Tibial artery (tissue), 4 donors: ENCODE measurements around the gene BANF2.
A peak's percentile ranks its signal among the peaks of the same experiment; 100 is the strongest.

Experiments used
- DNase-seq, 2 donors: peaks; one replicate each; pipeline ENCODE4 v3.0.0-alpha.2; 2019
- H3K27ac ChIP-seq, 2 donors: fragments of 200-600 bp; sonication (generic) in 1 of 2; 1 replicate in 1 of 2; 2 replicates in 1 of 2; pipeline ENCODE4 v1.5.1; 2018 to 2019; ENCODE audit warnings: mild to moderate bottlenecking in 1 of 2
- H3K27me3 ChIP-seq, 2 donors: fragments of 200-600 bp; sonication (generic) in 1 of 2; one replicate each; pipeline versions ENCODE4 v1.5.1 to v1.6.0; 2016 to 2019
- H3K36me3 ChIP-seq, 3 donors: fragments of 200-600 bp; sonication (generic) in 2 of 3; one replicate each; pipeline ENCODE4 v1.5.1; 2016 to 2019; ENCODE audit warnings: mild to moderate bottlenecking in 2 of 3
- H3K4me1 ChIP-seq, 4 donors: fragments of 200-600 bp; sonication (generic) in 2 of 4; 1 replicate in 3 of 4; 2 replicates in 1 of 4; pipeline ENCODE4 v1.5.1; 2016 to 2019
- H3K4me3 ChIP-seq, 2 donors: fragments of 200-600 bp; sonication (generic) in 1 of 2; 1 replicate in 1 of 2; 2 replicates in 1 of 2; pipeline ENCODE4 v1.5.1; 2018 to 2019; ENCODE audit warnings: mild to moderate bottlenecking in 2 of 2
- H3K9me3 ChIP-seq, 3 donors: fragments of 200-600 bp; sonication (generic) in 1 of 3; one replicate each; pipeline ENCODE4 v1.5.1; 2016 to 2019
- intact Hi-C: fragments of 100-400 bp; cut with DNase I; formaldehyde crosslinking; loops from one replicate; pipeline ENCODE4 v1.15.0; 2023; ENCODE audit warnings: low total_unique reads
- TF ChIP-seq, protein P1 (sequence below), 2 experiments: fragments of 200-600 bp in 1 of 2; fragments of 450-650 bp in 1 of 2; IDR thresholded peaks; one replicate each; pipeline ENCODE4 v1.5.1; 2017 to 2019; ENCODE audit warnings: antibody characterized with exemption in 2 of 2, mild to moderate bottlenecking in 1 of 2, moderate library complexity in 1 of 2

Gene BANF2

DNA sequence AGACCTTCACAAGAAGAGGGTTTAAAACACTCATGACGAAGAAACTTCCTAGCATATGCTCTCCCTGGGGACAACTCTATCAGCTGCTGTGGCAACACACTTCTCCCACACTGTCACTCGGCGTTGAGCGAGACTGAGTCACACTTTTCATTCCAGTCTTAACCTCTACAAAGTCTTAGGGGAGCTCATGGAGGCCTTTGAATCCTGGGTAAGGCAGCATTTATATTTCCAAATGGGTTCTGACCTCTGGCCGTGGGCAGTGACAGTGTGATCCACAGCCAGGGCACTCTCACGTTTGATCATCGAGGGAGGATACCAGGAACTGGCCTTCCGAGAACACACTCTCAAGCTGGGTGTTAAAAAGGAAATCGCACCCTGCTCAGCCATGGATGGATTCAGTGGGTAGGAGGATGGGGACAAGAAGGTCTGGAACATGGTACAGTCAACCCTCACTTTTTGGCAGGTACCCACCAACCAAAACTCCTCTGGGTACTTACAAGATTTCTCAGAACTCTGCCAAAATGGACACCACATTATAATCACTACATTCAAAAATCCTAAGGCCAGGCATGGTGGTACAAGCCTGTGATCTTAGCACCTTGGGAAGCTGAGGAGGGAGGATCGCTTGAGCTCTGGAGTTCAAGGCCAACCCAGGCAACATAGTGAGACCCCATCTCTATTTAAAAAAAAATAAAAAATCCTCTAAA is 37.3 kb upstream of the BANF2 start:
- Histone ChIP-seq H3K36me3 (peaks cover 8 to 20% (median 12%) of the 10 kb centered on the region in 3 donors), H3K27ac (peak overlapping the region; percentile 53 to 64), H3K4me3 (no peak overlapping the region), H3K27me3 (no peaks in the 10 kb centered on the region), H3K4me1 (peaks cover 0 to 78% (median 40%) of the 10 kb centered on the region in 4 donors), H3K9me3 (no peaks in the 10 kb centered on the region)
- TF ChIP-seq, protein P1, sequence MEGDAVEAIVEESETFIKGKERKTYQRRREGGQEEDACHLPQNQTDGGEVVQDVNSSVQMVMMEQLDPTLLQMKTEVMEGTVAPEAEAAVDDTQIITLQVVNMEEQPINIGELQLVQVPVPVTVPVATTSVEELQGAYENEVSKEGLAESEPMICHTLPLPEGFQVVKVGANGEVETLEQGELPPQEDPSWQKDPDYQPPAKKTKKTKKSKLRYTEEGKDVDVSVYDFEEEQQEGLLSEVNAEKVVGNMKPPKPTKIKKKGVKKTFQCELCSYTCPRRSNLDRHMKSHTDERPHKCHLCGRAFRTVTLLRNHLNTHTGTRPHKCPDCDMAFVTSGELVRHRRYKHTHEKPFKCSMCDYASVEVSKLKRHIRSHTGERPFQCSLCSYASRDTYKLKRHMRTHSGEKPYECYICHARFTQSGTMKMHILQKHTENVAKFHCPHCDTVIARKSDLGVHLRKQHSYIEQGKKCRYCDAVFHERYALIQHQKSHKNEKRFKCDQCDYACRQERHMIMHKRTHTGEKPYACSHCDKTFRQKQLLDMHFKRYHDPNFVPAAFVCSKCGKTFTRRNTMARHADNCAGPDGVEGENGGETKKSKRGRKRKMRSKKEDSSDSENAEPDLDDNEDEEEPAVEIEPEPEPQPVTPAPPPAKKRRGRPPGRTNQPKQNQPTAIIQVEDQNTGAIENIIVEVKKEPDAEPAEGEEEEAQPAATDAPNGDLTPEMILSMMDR (IDR thresholded peaks at IDR 0.05) = no peak
- DNase-seq = peak; percentile 82 to 88
- intact Hi-C loops = no loop called here

- H3K27me3 ChIP-seq = no peaks in the 10 kb centered on the region
- no peaks in the 10 kb centered on the region for H3K9me3 ChIP-seq
- H3K36me3 ChIP-seq = peaks cover 7 to 17% (median 8%) of the 10 kb centered on the region in 3 donors
- H3K4me3 ChIP-seq = no peak overlapping the region
- TF ChIP-seq, protein P1 (IDR thresholded peaks at IDR 0.05) = no peak
- DNase-seq = peak; percentile 20 to 48
- intact Hi-C loops = no loop called here
- peak overlapping the region; percentile 53 to 64 for H3K27ac ChIP-seq
- H3K4me1 ChIP-seq = peaks cover 0 to 78% (median 42%) of the 10 kb centered on the region in 4 donors
Observed at GRCh38 chr20:17663040-17663399, 36.7 kb upstream of the BANF2 start.

DNA sequence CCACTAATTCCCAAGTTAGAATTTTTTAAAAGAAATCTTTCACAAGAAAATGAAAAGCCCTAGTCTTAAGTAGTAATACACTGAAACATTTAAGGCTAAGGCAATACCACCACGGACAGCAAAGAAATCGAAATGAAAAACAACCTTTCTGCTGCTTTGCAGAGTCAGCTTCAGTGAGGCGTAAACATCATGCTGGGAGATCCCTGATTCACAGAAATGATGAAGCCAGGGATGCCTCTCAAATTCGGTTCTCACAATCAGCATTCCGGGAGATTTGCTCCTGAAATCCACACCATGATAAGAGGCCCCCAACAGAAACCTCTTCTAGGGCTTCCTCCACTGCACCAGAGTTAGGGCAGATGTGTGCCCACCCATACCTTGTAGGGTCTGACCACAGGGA is 36.3 kb upstream of the BANF2 start:
- peak overlapping the region in 1 of 2 donors; percentile 53 for H3K27ac ChIP-seq
- intact Hi-C loops = no loop called here
- TF ChIP-seq, protein P1 (IDR thresholded peaks at IDR 0.05) = no peak
- peak; percentile 9 to 24 for DNase-seq
- no peaks in the 10 kb centered on the region for H3K27me3 ChIP-seq
- H3K9me3 ChIP-seq = no peaks in the 10 kb centered on the region
- no peak overlapping the region for H3K4me3 ChIP-seq
- peaks cover 0 to 78% (median 42%) of the 10 kb centered on the region in 4 donors for H3K4me1 ChIP-seq
- H3K36me3 ChIP-seq = peaks cover 2 to 13% (median 4%) of the 10 kb centered on the region in 3 donors

DNA sequence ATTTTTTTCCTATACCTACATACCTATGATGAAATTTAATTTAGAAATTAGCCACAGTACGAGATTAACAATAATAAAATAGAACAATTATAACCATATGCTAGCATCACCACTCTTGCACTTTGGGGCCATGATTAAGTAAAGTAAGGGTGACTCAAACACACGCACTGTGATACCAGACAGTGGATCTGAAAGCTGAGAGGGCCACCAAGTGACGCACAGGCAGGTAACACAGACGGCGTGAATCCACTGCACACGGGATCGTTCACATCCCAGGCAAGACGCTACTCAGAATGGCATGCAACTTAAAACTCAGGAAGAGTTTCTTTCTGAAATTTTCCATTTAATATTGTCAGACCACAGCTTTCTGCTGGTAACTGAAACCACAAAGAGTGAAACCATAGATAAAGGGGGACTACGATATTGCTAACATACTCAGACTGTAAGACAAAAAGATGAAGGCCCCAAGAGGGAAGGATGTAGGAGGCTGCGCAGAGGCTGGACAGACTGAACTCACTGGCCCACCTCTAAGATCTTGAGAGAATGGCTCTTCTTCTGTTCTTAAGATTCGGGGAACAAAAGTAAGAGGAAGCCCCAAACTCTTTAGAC is 35.6 kb upstream of the BANF2 start:
- peak; percentile 12 to 38 for DNase-seq
- TF ChIP-seq, protein P1 (IDR thresholded peaks at IDR 0.05) = no peak
- no peak overlapping the region for H3K27ac ChIP-seq

DNA sequence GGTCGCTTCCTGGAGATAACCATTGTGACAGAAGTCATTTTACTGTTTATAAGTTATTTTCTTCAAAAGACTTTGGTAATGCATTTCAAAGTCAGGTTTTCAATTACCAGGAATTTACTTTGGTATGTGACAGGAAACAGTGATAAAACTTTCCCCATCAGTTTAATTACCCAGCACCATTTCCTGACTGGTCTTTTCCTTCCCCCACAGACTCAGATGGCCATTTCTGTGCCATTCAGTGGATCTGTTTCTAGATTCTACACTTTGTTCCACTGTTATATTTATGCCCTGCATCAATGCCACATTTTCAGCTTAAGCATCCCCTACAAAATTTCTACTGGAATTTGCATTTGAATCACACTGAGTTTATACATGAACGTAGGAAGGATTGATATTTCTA is 34.0 kb upstream of the BANF2 start:
- TF ChIP-seq, protein P1 (IDR thresholded peaks at IDR 0.05) = no peak
- intact Hi-C loops = no loop called here
- H3K36me3 ChIP-seq = no peaks in the 10 kb centered on the region
- H3K4me1 ChIP-seq = peaks cover 0 to 63% (median 35%) of the 10 kb centered on the region in 4 donors
- no peaks in the 10 kb centered on the region for H3K9me3 ChIP-seq
- H3K27me3 ChIP-seq = no peaks in the 10 kb centered on the region
- H3K27ac ChIP-seq = peak overlapping the region in 1 of 2 donors; percentile 7
- H3K4me3 ChIP-seq = no peak overlapping the region
- DNase-seq = no peak

More for the DNA sequence above, 35.6 kb upstream of the BANF2 start:
- H3K27me3 ChIP-seq = no peaks in the 10 kb centered on the region
- H3K9me3 ChIP-seq = no peaks in the 10 kb centered on the region
- no peak overlapping the region for H3K4me3 ChIP-seq
- intact Hi-C loops = no loop called here
- peaks cover 0 to 9% (median 0%) of the 10 kb centered on the region in 3 donors for H3K36me3 ChIP-seq
- H3K4me1 ChIP-seq = peaks cover 0 to 78% (median 42%) of the 10 kb centered on the region in 4 donors
